GM12873 (cell line): ENCODE measurements around the gene LAPTM5.

ENCODE experiments used
- TF ChIP-seq, protein P1 (sequence below): IDR thresholded peaks from 2 replicates; pipeline ENCODE4 v1.5.1; 2012; ENCODE audit warnings: low read depth, mild to moderate bottlenecking, moderate library complexity, low read length, control low read depth; ENCODE audit not compliant: insufficient read depth; ENCODE audit errors: missing control alignments

Gene LAPTM5

DNA sequence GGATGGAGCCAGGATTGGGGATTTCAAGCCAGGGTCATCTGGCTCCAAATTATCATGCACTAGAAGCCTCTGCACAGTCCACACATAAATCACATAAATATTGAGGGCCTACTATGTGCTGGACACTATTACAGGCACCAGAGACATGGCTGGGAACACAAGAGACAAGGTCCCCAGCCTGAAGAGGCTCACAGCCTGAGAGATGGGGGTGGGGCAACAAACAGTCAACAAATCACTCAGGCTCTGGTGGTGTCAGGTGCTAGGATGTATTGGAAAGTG is 41.6 kb upstream of the LAPTM5 start:
- TF ChIP-seq, protein P1, sequence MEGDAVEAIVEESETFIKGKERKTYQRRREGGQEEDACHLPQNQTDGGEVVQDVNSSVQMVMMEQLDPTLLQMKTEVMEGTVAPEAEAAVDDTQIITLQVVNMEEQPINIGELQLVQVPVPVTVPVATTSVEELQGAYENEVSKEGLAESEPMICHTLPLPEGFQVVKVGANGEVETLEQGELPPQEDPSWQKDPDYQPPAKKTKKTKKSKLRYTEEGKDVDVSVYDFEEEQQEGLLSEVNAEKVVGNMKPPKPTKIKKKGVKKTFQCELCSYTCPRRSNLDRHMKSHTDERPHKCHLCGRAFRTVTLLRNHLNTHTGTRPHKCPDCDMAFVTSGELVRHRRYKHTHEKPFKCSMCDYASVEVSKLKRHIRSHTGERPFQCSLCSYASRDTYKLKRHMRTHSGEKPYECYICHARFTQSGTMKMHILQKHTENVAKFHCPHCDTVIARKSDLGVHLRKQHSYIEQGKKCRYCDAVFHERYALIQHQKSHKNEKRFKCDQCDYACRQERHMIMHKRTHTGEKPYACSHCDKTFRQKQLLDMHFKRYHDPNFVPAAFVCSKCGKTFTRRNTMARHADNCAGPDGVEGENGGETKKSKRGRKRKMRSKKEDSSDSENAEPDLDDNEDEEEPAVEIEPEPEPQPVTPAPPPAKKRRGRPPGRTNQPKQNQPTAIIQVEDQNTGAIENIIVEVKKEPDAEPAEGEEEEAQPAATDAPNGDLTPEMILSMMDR: no peak

DNA sequence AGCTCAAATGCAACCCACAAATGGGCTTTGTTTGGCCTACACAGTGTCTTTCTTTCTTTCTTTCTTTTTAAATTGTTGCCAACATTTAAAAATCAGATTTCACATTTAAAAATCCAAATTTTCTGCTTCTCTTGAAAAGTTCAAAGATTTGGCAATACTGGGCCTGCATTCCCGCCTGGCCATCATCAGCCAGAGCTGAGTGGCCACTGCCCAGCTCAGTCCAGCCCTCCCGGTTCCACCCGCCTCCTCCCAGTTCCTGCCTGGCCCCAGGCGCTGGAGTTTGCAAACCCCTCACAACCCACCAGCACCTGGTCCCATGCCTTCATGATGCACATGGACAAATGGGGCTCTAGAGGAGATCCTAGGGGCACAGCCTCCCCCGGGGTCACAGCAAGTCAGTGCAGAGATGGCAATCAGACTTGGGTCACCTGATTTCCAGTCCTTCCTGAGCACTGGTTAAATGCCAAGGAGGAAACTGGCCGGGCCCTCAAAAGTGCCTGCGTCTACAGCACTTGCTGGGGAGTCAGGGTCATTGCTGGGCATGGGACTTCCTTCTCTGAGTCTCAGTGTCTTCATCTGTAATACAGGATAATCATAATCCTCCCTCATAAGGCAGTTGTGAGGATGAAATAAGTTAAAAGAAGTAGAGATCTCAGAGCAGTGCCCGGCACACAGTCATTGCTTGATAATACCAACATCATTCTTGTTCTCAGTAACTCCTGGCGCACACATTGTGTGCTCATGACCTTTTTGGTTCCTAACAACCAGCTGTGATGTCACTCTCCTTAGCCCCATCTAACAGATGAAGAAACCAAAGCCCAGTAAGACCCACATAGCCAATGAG is 41.0 kb upstream of the LAPTM5 start:
- TF ChIP-seq, protein P1: no peak

DNA sequence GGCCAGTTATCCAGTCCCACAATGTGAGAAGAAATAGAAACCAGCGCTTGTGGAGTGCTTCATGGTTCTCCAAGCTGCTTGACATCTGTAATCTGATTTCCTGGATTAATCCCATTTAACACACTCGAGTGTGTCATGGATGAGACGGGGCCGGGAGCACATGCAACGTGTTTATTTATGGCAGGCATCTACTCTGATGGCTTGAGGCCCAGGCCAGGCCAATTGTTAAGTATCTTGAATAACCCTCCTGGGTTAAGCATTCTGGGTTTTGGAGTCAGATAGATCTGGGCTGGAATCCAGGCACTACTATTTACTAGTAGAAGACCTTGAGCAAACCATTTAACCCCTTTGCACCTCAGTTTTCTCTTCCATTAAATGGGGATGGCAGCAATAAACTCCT is 37.5 kb upstream of the LAPTM5 start:
- TF ChIP-seq, protein P1: no peak

DNA sequence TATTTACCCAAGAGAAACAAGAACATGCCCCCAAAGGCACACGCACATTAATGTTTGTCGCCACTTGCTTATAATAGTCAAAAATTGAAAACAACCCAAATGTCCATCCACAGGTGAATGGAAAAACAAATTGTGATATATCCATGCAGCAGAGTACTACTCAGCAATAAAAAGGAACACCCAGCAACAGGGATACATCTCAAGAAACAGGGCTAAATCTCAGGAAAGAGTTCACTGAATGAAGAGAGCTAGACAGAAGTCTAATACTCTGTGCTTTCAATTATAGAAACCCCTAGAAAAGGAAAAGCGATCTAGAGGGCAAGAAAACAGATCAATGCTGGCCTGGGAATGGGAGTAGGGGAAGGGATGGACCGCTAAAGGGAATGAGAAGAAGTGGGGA is 36.7 kb upstream of the LAPTM5 start:
- TF ChIP-seq, protein P1: no peak

DNA sequence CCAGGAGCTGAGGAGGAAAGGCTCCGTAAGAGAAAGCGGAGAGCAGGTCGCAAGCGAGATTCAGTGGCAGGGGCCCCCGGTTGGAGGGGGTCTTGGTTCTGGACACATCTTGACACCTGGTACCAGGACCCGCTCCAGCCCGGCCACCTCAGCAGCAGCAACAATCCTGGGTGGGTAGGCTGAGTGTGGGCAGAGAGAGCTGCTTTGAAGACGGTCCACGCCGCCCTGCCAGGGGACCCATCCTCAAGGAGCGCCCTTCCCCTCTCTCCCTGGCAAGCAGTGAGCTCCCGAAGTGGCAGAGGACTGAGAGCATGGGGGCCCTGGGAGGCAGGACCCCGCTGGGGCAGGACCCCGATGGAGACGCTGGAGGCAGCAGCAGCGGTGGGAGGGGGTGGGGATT is 35.6 kb upstream of the LAPTM5 start:
- TF ChIP-seq, protein P1: no peak

DNA sequence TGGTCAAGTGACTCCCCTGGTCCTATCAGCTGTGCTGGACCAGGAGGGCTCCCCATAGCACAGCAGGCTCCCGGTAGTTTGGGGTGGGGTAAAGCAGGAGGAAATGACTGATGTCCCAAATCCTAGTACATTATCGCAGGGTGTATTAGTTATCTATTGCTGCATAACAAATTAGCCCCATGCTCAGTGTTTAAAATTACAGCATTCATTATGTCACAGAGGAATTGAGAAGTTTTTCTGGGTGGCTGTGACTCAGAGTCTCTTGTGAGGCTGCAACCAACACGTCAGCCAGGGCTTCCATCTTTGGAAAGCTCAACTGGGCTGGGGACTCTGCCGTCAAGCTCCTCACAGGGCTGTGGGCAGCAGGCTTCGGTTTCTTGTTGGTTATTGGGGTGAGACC is 34.3 kb upstream of the LAPTM5 start:
- TF ChIP-seq, protein P1: no peak

DNA sequence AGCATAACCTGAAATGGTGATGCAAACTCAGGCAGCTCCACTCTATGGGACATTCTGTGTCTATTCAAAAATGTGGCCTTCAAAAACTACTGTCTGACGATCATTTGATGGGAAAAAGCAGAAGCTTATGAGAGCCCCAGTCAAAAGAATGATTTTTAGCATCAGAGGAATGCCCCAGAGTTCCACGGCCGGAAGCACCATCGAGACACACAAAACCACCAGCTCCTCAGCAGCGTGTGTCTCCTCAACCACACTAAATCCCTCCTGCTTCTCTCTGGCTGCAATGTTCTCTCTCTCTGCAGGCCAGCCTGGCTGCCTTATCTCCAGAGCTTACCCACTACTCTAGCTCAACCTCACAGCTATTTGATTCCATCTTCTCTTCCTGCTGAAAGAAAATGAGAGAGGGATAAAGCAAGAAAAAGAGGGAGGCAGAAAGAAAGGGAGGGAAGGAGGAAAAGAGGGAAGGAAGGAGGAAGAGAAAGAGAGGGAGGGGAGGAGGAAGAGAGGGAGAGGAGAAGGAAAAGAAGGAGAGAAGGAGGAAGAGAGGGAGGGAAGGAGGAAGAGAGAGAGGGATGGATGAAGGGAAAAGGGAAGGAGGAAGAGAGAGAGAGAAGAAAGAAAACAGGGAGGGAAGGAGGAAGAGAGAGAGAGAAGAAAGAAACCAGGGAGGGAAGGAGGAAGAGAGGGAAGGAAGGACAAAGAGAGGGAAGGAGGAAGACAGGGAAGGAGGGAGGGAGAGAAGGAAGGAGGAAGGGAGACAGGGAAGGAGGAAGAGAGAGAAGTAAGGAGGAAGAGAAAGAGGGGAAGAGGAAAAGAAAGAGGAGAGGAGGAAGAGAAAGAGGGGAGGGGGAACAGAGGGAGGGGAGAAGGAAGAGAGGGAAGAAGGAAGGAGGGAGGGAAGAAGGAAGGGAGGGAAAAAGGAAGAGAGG is 33.5 kb upstream of the LAPTM5 start:
- TF ChIP-seq, protein P1: no peak
